GM13976 (cell line): Measurements from ENCODE around the gene PELI2.

Experiments used
- DNase-seq: peaks from one replicate; pipeline ENCODE4 v3.0.0; 2012; ENCODE audit warnings: low spot score
- CTCF ChIP-seq: IDR thresholded peaks from 2 replicates; pipeline ENCODE4 v1.5.1; 2012; ENCODE audit warnings: borderline replicate concordance, mild to moderate bottlenecking; ENCODE audit not compliant: insufficient read depth; ENCODE audit errors: extremely low read depth, missing control alignments, control extremely low read depth
- in situ Hi-C: fragments of 300-500 bp; cut with MboI; formaldehyde crosslinking; loops from one replicate; pipeline ENCODE4 v1.12.0; 2022; ENCODE audit warnings: low sequenced_read_pairs, mixed read lengths, inconsistent platforms; ENCODE audit not compliant: unreplicated experiment

Gene PELI2

GRCh38 chr14:56224691-56225681, 106.8 kb downstream of the PELI2 start:
- in situ Hi-C loops: no loop called here
- DNase-seq: no peak
- no peak for TF ChIP-seq CTCF

GRCh38 chr14:56235388-56235787, 117.2 kb downstream of the PELI2 start:
- in situ Hi-C loops: no loop called here
- TF ChIP-seq CTCF: no peak
- DNase-seq: no peak

- no peak for DNase-seq
- TF ChIP-seq CTCF: no peak
- in situ Hi-C loops: no loop called here
Measured at GRCh38 chr14:56237398-56237797, 119.2 kb downstream of the PELI2 start.

- DNase-seq: no peak
- no peak for TF ChIP-seq CTCF
- in situ Hi-C loops: no loop called here
Measured at GRCh38 chr14:56241461-56241860, 123.2 kb downstream of the PELI2 start.

GRCh38 chr14:56243110-56243509, 124.9 kb downstream of the PELI2 start:
- TF ChIP-seq CTCF: no peak
- no peak for DNase-seq
- in situ Hi-C loops: no loop called here

- DNase-seq: no peak
- no peak for TF ChIP-seq CTCF
- in situ Hi-C loops: no loop called here
Measured at GRCh38 chr14:56244138-56244789, 126.1 kb downstream of the PELI2 start.
